ENCODE measurements around the gene PTPN4. TPM values are rescaled to one million over a fixed set of nuclear protein-coding genes. Genes with fewer than 3 reads are reported as not detected.
A peak's percentile ranks its signal among the peaks of the same experiment; 100 is the strongest.

Gene PTPN4, protein sequence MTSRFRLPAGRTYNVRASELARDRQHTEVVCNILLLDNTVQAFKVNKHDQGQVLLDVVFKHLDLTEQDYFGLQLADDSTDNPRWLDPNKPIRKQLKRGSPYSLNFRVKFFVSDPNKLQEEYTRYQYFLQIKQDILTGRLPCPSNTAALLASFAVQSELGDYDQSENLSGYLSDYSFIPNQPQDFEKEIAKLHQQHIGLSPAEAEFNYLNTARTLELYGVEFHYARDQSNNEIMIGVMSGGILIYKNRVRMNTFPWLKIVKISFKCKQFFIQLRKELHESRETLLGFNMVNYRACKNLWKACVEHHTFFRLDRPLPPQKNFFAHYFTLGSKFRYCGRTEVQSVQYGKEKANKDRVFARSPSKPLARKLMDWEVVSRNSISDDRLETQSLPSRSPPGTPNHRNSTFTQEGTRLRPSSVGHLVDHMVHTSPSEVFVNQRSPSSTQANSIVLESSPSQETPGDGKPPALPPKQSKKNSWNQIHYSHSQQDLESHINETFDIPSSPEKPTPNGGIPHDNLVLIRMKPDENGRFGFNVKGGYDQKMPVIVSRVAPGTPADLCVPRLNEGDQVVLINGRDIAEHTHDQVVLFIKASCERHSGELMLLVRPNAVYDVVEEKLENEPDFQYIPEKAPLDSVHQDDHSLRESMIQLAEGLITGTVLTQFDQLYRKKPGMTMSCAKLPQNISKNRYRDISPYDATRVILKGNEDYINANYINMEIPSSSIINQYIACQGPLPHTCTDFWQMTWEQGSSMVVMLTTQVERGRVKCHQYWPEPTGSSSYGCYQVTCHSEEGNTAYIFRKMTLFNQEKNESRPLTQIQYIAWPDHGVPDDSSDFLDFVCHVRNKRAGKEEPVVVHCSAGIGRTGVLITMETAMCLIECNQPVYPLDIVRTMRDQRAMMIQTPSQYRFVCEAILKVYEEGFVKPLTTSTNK
- 34.6 and 40.4 TPM in 2 replicates for total RNA-seq (2016; rRNA removed; fragmentation: Illumina TruSeq; extraction: Trizol)
- 42.5 and 43.6 TPM in 2 replicates for total RNA-seq (2016; cell fraction: cytosol; rRNA removed; fragmentation: Illumina TruSeq; extraction: Trizol; ENCODE audit: low read depth)
- 38.0 and 42.0 TPM in 2 replicates for total RNA-seq (2016; cell fraction: insoluble cytoplasmic fraction; rRNA removed; fragmentation: Illumina TruSeq; extraction: Trizol)
- total RNA-seq (2016; cell fraction: membrane; rRNA removed; fragmentation: Illumina TruSeq; extraction: Trizol) = 38.5 and 42.3 TPM in 2 replicates
- 46.5 and 59.3 TPM in 2 replicates for total RNA-seq (2016; cell fraction: nucleus; rRNA removed; fragmentation: Illumina TruSeq; extraction: Trizol)
- 20.3 and 21.7 TPM in 2 replicates for polyA plus RNA-seq (2011; rRNA removed)
- 5.8 and 7.6 TPM in 2 replicates for polyA plus RNA-seq (2011; cell fraction: cytosol; rRNA removed)
- 21.9 and 22.6 TPM in 2 replicates for polyA plus RNA-seq (2011; cell fraction: nucleus; rRNA removed)
- 8.1 and 8.3 TPM in 2 replicates for polyA plus RNA-seq (2012)
- polyA plus RNA-seq (2016; cell fraction: cytosol; fragmentation: Illumina TruSeq; extraction: Trizol; ENCODE audit: low read depth) = 3.4 and 4.0 TPM in 2 replicates
- 16.3 and 19.3 TPM in 2 replicates for polyA plus RNA-seq (2016; cell fraction: insoluble cytoplasmic fraction; fragmentation: Illumina TruSeq; extraction: Trizol; ENCODE audit: low read depth)
- 5.1 and 9.5 TPM in 2 replicates for polyA plus RNA-seq (2016; cell fraction: membrane; fragmentation: Illumina TruSeq; extraction: Trizol; ENCODE audit: low read depth)
- 17.2 and 24.4 TPM in 2 replicates for polyA plus RNA-seq (2016; cell fraction: nucleus; fragmentation: Illumina TruSeq; extraction: Trizol; ENCODE audit: insufficient read depth, low read depth)
- polyA minus RNA-seq (2011; rRNA and poly(A)+ RNA removed; ENCODE audit: low replicate concordance) = 60.8 and 71.6 TPM in 2 replicates
- polyA minus RNA-seq (2011; cell fraction: cytosol; rRNA and poly(A)+ RNA removed) = 27.8 and 28.0 TPM in 2 replicates
- 139 and 141 TPM in 2 replicates for polyA minus RNA-seq (2011; cell fraction: nucleus; rRNA and poly(A)+ RNA removed)
- Bru-seq, nascent RNA = percentile 89 among the genes with signal in this experiment
- BruChase-seq, experiment 1, labeled RNA remaining after a 6-hour chase = percentile 65 among the genes with signal in this experiment
- BruChase-seq, experiment 2, labeled RNA remaining after a 2-hour chase = percentile 77 among the genes with signal in this experiment
- long read RNA-seq, experiment 1, partial matches to known transcripts = 1 of 2 reads
- long read RNA-seq, experiment 1, other reads (novel, unspliced or antisense) = 1 of 2 reads
- long read RNA-seq, experiment 2, full-length matches to known transcripts = 2 of 15 reads
- long read RNA-seq, experiment 2, partial matches to known transcripts = 5 of 15 reads
- long read RNA-seq, experiment 2, other reads (novel, unspliced or antisense) = 8 of 15 reads

DNA sequence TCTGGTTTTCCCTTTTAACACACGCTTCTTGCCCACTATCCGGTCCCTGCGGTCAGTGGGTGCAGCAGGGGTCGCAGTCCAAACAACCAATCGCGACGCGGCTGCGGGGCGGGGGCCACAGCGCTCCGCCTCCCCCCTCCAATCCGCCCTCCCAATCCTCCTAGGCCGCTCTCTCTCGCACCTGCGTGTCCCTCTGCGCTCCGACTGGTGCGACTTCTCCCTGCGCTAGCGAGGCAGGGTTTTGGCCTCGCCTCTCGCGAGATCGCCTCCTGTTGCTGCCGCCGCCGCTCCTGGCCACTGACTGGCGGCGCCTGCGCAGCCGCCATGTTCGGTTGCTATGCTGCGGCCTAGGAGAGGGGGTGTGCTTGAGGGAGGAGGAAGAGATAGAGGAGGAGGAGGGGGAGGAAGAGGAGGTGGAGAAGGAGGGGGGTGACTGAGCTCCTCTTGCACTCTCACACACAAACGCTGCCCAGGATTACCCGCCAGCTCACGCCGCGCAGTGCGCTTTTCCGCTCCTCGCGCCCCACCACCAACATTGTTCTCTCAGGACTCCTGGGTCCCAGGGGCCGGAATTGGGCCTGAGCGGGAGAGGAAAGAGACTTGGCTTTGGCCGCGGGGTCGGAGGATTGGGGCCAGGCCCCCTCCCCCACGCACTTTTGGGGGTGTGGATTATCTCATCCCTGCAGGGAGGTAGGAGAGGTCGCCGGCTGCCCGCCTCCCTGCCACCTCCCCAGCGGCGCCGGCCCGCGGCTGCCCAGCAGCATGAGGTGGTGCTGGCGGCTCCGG lies at the start of gene PTPN4:
TSS of gene PTPN4 (plus strand) at position 472 of the 786 bp plus-strand sequence. CDS start 49,932 bp downstream, outside the sequence.
- H3K27ac ChIP-seq (ENCODE audit: extremely low read length, insufficient read depth, low read length) = peak within 1 kb of the TSS; percentile 91
- ATAC-seq = peak; percentile 95
- TF ChIP-seq NCOA1 (CRISPR knock-in tag; IDR thresholded peaks at IDR 0.05) (peak; percentile 92), FOSL1 (CRISPR knock-in tag; IDR thresholded peaks at IDR 0.05; ENCODE audit: borderline replicate concordance) (no peak), PAF1 (CRISPR knock-in tag; IDR thresholded peaks at IDR 0.05) (no peak), CENPX (CRISPR knock-in tag; IDR thresholded peaks at IDR 0.05) (no peak), ZNF607 (CRISPR knock-in tag; IDR thresholded peaks at IDR 0.05; ENCODE audit: borderline replicate concordance) (peak; percentile 90), ZNF672 (CRISPR knock-in tag; IDR thresholded peaks at IDR 0.05) (no peak), ZFP36L2 (CRISPR knock-in tag; IDR thresholded peaks at IDR 0.05) (no peak), ZNF747 (CRISPR knock-in tag; IDR thresholded peaks at IDR 0.05; ENCODE audit: borderline replicate concordance) (peak; percentile 91; the same call in 1 of the 2 replicates)
- TF ChIP-seq, protein P1, sequence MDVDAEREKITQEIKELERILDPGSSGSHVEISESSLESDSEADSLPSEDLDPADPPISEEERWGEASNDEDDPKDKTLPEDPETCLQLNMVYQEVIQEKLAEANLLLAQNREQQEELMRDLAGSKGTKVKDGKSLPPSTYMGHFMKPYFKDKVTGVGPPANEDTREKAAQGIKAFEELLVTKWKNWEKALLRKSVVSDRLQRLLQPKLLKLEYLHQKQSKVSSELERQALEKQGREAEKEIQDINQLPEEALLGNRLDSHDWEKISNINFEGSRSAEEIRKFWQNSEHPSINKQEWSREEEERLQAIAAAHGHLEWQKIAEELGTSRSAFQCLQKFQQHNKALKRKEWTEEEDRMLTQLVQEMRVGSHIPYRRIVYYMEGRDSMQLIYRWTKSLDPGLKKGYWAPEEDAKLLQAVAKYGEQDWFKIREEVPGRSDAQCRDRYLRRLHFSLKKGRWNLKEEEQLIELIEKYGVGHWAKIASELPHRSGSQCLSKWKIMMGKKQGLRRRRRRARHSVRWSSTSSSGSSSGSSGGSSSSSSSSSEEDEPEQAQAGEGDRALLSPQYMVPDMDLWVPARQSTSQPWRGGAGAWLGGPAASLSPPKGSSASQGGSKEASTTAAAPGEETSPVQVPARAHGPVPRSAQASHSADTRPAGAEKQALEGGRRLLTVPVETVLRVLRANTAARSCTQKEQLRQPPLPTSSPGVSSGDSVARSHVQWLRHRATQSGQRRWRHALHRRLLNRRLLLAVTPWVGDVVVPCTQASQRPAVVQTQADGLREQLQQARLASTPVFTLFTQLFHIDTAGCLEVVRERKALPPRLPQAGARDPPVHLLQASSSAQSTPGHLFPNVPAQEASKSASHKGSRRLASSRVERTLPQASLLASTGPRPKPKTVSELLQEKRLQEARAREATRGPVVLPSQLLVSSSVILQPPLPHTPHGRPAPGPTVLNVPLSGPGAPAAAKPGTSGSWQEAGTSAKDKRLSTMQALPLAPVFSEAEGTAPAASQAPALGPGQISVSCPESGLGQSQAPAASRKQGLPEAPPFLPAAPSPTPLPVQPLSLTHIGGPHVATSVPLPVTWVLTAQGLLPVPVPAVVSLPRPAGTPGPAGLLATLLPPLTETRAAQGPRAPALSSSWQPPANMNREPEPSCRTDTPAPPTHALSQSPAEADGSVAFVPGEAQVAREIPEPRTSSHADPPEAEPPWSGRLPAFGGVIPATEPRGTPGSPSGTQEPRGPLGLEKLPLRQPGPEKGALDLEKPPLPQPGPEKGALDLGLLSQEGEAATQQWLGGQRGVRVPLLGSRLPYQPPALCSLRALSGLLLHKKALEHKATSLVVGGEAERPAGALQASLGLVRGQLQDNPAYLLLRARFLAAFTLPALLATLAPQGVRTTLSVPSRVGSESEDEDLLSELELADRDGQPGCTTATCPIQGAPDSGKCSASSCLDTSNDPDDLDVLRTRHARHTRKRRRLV (CRISPR knock-in tag; IDR thresholded peaks at IDR 0.05) = no peak

More for the DNA sequence above, at the start of gene PTPN4:
- DNase-seq (ENCODE audit: low spot score) (peak; percentile 99), FAIRE-seq (peak; percentile 63)
- Histone ChIP-seq H3K4me1 (ENCODE audit: insufficient read depth, low read length) (peaks cover 57% of the 10 kb centered on the region), H3K4me2 (ENCODE audit: low read depth, low read length) (peak within 1 kb of the TSS; percentile 95), H4K20me1 (ENCODE audit: insufficient read depth, low read length) (no peaks in the 10 kb centered on the region), H3K9ac (ENCODE audit: insufficient read depth, low read depth, low read length) (peak within 1 kb of the TSS; percentile 89), H3K4me3 (replicated peaks in 1 of 3; ENCODE audit: insufficient read depth in 1 of 3, low read depth in 2 of 3, low read length in 3 of 3) (peak within 1 kb of the TSS; percentile 84 to 97 (median 87)), H2AFZ (ENCODE audit: low read length) (peak within 1 kb of the TSS; percentile 77), H3K79me2 (ENCODE audit: insufficient read depth, low read length) (peaks cover 45% of the 10 kb centered on the region), H3K36me3 (replicated peaks in 1 of 2; ENCODE audit: control insufficient read depth in 1 of 2, insufficient read depth in 2 of 2, low read length in 2 of 2) (no peaks in the 10 kb centered on the region), H3K27me3 (ENCODE audit: control insufficient read depth in 1 of 2, insufficient read depth in 2 of 2, low read length in 2 of 2) (no peaks in the 10 kb centered on the region; a peak in 1 of 5 replicates), H3K9me3 (ENCODE audit: low read length) (no peaks in the 10 kb centered on the region)
- in situ Hi-C loops (cut with HindIII; ENCODE audit: extremely low pct_ligation_motif_present, low pct_unique_long_range_greater_than_20kb) (loop anchor here (5.0 kb wide), 1 partner anchor 53 kb away; no protein-coding TSS in a partner anchor), intact Hi-C loops (cut with micrococcal nuclease; ENCODE audit: unreplicated experiment) (loop anchor here (2.0 to 5.0 kb wide), 2 partner anchors 53 to 253 kb away; partner anchors contain the start of gene EPB41L5)
- BruUV-seq (replicated peaks) = no TSS peak
- ChIA-PET POLR2A (interaction anchor here (1.0 to 2.6 kb wide), 11 partner anchors 9 to 253 kb away, joined by 3 to 14 read pairs (median 3); partner anchors contain the start of genes EPB41L5 and TMEM177), CTCF (ENCODE audit: low intra/inter-chr PET ratio, low total read pairs) (no interaction called here)
- WGBS (ENCODE audit: low lambda C conversion rate) = 2% methylated on average over 36 of the region's 59 CpGs

Data from HepG2 (cell line).